Right cardiac atrium (tissue), 5 donors: ENCODE results near the gene MX2. TPM values are rescaled to one million over a fixed set of nuclear protein-coding genes. Genes with fewer than 3 reads are reported as not detected.

Experiments used
- ATAC-seq, 2 donors: fragments of 200-7000 bp; cut with Tn5 transposase; one replicate each; pipeline versions ENCODE4 v1.8.0 to v1.9.1; 2020; ENCODE audit warnings: moderate library complexity in 2 of 2, mild to moderate bottlenecking in 1 of 2
- DNase-seq, 3 donors: peaks; one replicate each; pipeline ENCODE4 v3.0.0-alpha.2; 2020
- H3K27ac ChIP-seq: one replicate; pipeline ENCODE4 v1.5.1; 2013; ENCODE audit warnings: mild to moderate bottlenecking, low read length, control low read depth, moderate library complexity
- H3K27me3 ChIP-seq: one replicate; pipeline ENCODE4 v1.6.1; 2013; ENCODE audit not compliant: control insufficient read depth, insufficient read depth
- H3K4me1 ChIP-seq: one replicate; pipeline ENCODE4 v1.6.1; 2013; ENCODE audit warnings: low read length; ENCODE audit not compliant: control insufficient read depth, insufficient read depth
- H3K4me3 ChIP-seq: one replicate; pipeline ENCODE4 v1.5.1; 2013; ENCODE audit warnings: low read length, control low read depth
- H3K9me3 ChIP-seq: one replicate; pipeline ENCODE4 v1.6.1; 2013; ENCODE audit warnings: low read length; ENCODE audit not compliant: control insufficient read depth
- WGBS: extraction: QIAGEN DNeasy Blood & Tissue Kit; methylation state at CpG from one replicate; pipeline ENCODE4 v1.1.7; 2013; 5-methylcytosine and 5-hydroxymethylcytosine counted together
- intact Hi-C, 4 donors: fragments of 100-400 bp; cut with DNase I; formaldehyde crosslinking; loops; one replicate each; pipeline versions ENCODE4 v1.11.0 to v1.14.0; 2022 to 2023
- polyA plus RNA-seq: library from polyadenylated mRNA; stranded (reverse); fragments of 200-250 nt; gene quantifications from one replicate; pipeline ENCODE4 v1.2.3, GENCODE V29; 2013
- total RNA-seq, 4 donors: library from RNA; stranded (reverse); fragmentation: NEBNext Ultra II Directional; extraction: Animal tissue kit (Norgen Biotek cat#: 25700); gene quantifications; one replicate each; pipeline ENCODE4 v1.2.1, GENCODE V29; 2021
- donor health status: healthy with polysubstance abuse.
- donor health status: DM: no; HTN: yes; CAD: no.
- donor health status: DM: no; HTN: no; CAD: no.
- donor health status: DM: no; HTN: yes; CAD: no; lungs with severe emphysema.
- donor health status: DM: yes; HTN: yes; CAD: no.

Gene MX2
- total and polyA plus RNA-seq, 5 donors: 5.5 to 13.1 (median 10.0) TPM

DNA sequence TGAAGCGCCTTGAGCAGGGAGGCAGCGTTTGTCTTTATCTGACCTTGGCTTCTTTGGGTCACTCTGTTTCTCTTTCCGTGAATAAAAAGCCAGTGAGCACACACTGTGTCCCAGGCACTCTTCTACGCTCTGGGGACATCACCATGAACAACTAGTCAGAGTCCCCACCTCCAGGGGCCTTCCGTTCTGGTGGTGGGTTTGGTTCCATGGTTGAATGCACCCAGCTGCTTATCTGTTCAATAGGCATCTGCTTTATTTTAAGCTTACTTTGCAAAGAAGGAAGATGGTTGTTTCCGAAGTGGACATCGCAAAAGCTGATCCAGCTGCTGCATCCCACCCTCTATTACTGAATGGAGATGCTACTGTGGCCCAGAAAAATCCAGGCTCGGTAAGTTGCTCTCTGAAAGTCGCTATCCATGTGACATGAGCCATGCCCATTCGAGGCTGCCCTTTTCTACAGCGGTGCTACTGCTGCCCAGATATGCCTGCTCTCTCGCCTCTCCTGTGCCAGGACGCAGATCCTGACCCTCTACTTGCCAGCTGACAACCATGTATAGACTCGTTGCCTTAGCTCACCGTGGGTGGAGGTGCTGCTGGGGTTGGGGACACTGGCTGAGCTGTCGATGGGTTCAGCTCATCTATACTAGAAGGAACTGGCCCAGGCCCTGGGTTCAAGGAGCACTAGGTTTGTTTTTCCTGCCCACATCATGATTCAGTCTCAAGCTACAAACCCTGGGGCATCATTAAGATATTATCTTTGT lies 70.1 kb downstream of the MX2 start:
- Histone ChIP-seq H3K9me3 (no peaks in the 10 kb centered on the region), H3K4me3 (no peak overlapping the region), H3K4me1 (peaks cover 2% of the 10 kb centered on the region), H3K27ac (no peak overlapping the region), H3K27me3 (no peaks in the 10 kb centered on the region)
- ATAC-seq: no peak
- WGBS: 91% methylated on average over 16 of the region's 16 CpGs
- DNase-seq: no peak
- intact Hi-C loops: loop anchor here in 1 of 4 donors (10.0 kb wide), 1 partner anchor 63 kb away; no protein-coding TSS in a partner anchor

DNA sequence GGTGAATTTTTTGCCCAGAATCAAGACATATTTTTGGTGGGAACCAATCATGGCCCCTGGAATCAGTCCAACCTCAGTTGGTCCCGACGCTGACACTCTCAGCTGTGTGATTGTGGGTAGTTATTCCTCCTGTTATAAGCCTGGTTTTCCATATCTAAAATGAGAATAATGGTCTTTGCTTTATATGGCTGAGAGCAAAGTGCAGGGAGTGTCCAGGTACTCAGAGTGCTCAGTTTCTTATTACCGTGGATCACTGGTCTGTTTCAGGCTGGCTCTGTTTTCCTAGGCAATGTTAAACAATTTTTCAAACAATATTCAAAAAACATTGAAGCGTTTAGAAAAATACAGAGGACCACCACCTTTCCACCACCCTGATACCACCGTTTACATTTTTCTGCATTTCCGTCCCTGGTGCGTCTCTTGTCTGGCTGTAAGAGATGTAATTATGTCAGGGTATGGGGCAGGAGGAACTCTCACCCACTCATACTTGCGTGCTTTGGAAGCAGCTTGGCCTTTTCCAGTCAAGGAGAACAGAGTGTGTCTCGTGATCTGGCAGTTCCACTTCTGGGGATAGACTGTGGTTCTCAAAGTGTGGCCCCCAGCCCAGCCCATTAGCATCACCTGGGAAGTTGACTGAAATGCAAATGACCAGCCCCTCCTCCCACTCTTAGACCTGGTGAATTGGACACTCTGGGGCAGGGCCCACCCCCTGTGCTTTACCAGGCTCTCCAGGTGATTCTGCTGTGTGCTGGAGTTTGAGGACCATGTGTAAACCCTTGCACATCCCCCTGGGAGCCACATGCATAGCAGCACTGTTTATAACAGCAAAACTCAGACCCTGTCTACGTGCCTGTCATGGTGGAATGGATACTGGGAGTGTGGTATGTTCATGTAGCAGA lies 71.0 kb downstream of the MX2 start:
- Histone ChIP-seq H3K4me3 (no peak overlapping the region), H3K4me1 (peaks cover 2% of the 10 kb centered on the region), H3K27ac (no peak overlapping the region), H3K9me3 (no peaks in the 10 kb centered on the region), H3K27me3 (no peaks in the 10 kb centered on the region)
- no peak for DNase-seq
- WGBS: 95% methylated on average over 10 of the region's 10 CpGs
- ATAC-seq: no peak
- intact Hi-C loops: loop anchor here in 1 of 4 donors (10.0 kb wide), 1 partner anchor 62 kb away; no protein-coding TSS in a partner anchor

DNA sequence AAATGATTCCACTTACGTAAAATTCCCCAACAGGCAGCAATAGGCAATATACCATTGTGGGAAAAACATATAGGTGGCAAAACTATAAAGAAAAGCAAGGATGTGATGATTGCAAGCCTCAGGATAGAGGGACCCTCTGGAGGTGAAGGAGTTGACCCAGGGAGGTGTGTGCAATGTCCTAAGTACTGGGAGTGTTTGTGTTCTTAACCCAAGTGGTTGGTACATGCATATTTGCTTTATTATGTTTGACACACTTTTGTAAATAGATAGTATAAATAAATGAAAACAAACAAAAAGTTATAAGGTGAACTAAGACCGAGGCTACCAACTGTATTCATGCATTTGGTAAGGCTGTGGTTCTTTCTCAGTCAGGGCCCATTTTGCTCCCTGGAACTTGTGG lies 71.7 kb downstream of the MX2 start:
- 94% methylated on average over 2 of the region's 2 CpGs for WGBS
- no peak overlapping the region for H3K4me3 ChIP-seq
- H3K4me1 ChIP-seq: peaks cover 2% of the 10 kb centered on the region
- intact Hi-C loops: loop anchor here in 1 of 4 donors (10.0 kb wide), 1 partner anchor 61 kb away; no protein-coding TSS in a partner anchor
- H3K9me3 ChIP-seq: no peaks in the 10 kb centered on the region
- no peak overlapping the region for H3K27ac ChIP-seq
- DNase-seq (no peak), ATAC-seq (no peak)
- no peaks in the 10 kb centered on the region for H3K27me3 ChIP-seq

DNA sequence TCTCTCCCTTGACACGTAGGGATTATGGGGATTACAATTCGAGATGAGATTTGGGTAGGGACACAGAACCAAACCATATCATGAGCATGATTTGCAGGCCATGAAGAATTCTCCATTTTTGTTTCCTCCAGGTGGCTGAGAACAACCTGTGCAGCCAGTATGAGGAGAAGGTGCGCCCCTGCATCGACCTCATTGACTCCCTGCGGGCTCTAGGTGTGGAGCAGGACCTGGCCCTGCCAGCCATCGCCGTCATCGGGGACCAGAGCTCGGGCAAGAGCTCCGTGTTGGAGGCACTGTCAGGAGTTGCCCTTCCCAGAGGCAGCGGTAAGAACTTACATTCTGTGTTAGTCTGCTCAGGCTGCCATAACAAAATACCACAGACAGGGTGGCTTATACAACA lies 73.9 kb downstream of the MX2 start:
- DNase-seq (no peak), ATAC-seq (no peak)
- intact Hi-C loops: loop anchor here in 1 of 4 donors (10.0 kb wide), 1 partner anchor 59 kb away; no protein-coding TSS in a partner anchor
- Histone ChIP-seq H3K9me3 (no peaks in the 10 kb centered on the region), H3K4me1 (peaks cover 2% of the 10 kb centered on the region), H3K4me3 (no peak overlapping the region), H3K27me3 (no peaks in the 10 kb centered on the region), H3K27ac (no peak overlapping the region)
- WGBS: 93% methylated on average over 11 of the region's 11 CpGs

DNA sequence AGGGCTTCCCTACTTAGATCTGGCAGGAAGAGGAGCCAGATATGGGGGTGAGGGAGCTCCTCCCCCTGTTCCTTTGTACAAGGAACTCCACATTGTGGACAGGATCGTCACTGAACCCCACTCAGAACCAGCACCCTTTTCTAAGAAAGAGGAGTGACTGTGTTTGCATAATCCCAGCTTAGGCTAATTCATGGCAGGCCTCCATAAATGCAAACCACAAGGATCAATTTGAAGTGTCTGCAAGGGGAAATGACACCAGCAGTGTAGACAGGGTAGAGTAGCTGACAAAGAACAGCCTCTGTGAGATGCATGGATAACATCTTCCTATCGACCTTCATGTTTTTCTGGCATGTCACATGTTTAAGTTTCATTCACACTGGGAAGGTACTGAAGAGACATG lies 75.9 kb downstream of the MX2 start:
- no peak overlapping the region for H3K27ac ChIP-seq
- WGBS: 57% methylated on average over 2 of the region's 2 CpGs
- intact Hi-C loops: loop anchor here in 1 of 4 donors (10.0 kb wide), 1 partner anchor 57 kb away; no protein-coding TSS in a partner anchor
- DNase-seq (no peak), ATAC-seq (no peak)
- no peak overlapping the region for H3K4me3 ChIP-seq
- peaks cover 2% of the 10 kb centered on the region for H3K4me1 ChIP-seq
- no peaks in the 10 kb centered on the region for H3K27me3 ChIP-seq
- H3K9me3 ChIP-seq: no peaks in the 10 kb centered on the region

DNA sequence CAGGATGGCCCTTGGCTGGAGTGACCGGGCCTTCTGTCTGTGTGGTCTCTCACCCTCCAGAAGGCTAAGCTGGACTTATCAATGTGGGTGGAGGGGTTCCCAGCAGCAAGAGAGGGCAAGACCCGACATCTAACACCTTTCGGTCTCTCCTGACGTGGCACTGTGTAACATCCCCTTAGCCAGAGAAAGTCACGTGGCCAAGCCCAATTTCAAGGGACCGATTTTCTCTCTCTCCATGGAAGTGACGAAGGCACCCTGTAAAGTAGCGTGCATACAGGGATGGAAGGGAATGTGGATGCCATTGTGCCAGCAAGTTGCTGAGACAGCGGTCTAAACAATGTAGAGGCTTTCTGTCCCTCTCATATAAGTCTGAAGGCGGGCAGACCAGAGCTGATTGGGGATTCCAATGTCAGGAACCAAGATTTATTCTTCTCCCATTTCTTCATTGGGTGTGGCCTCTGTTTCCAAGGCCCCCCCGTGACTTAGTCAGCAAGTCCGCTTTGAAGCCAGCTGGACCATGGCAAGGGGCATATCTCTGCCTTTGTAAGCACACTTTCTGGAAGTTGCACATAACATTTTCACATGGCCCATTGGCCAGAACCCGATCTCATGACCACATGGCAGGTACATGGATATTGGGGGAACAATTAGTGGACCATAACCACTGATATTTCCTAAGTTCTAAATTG lies 76.7 kb downstream of the MX2 start:
- intact Hi-C loops: loop anchor here in 1 of 4 donors (10.0 kb wide), 1 partner anchor 56 kb away; no protein-coding TSS in a partner anchor
- Histone ChIP-seq H3K4me1 (no peaks in the 10 kb centered on the region), H3K27me3 (no peaks in the 10 kb centered on the region)

DNA sequence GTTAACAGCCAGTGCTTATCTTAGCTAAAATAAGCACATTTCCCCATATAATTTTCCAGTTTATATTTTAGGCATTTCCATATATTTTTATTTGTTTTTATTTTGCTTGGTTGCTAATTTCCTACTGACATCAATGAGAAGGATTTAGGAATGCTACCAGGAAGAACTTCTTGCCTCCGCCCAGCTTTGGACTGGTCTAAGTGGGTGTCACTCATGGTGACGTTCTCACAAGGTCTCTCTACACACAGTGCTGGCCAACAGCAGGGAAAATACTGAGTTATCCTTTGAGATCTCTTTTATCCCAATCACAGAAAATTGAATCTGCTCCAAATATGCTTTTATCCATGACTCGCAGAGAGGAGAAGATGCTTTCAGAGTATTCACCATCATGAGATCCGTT lies 77.4 kb downstream of the MX2 start:
- Histone ChIP-seq H3K4me1 (no peaks in the 10 kb centered on the region), H3K4me3 (no peak overlapping the region), H3K9me3 (no peaks in the 10 kb centered on the region), H3K27me3 (no peaks in the 10 kb centered on the region), H3K27ac (no peak overlapping the region)
- peak in 1 of 2 donors; percentile 40 for ATAC-seq
- DNase-seq: no peak
- 72% methylated on average over 4 of the region's 4 CpGs for WGBS
- intact Hi-C loops: loop anchor here in 1 of 4 donors (10.0 kb wide), 1 partner anchor 56 kb away; no protein-coding TSS in a partner anchor

More for the DNA sequence above, 76.7 kb downstream of the MX2 start:
- no peak overlapping the region for H3K27ac ChIP-seq
- 87% methylated on average over 13 of the region's 13 CpGs for WGBS
- H3K9me3 ChIP-seq: no peaks in the 10 kb centered on the region
- DNase-seq (peak in 1 of 3 donors; percentile 35), ATAC-seq (peak in 1 of 2 donors; percentile 35)
- H3K4me3 ChIP-seq: no peak overlapping the region

DNA sequence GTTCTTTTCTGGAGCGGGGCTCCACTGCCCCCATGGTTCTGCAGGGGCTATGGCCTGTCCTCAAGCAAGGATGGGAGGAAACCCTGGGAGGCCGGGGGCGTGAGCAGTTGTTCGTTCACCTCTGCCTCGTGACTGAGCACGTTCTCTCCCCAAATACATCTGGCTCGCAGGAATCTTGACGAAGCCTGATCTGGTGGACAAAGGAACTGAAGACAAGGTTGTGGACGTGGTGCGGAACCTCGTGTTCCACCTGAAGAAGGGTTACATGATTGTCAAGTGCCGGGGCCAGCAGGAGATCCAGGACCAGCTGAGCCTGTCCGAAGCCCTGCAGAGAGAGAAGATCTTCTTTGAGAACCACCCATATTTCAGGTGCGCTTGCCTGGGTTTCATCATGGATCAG lies 79.7 kb downstream of the MX2 start:
- no peak overlapping the region for H3K27ac ChIP-seq
- no peaks in the 10 kb centered on the region for H3K27me3 ChIP-seq
- no peaks in the 10 kb centered on the region for H3K4me1 ChIP-seq
- H3K4me3 ChIP-seq: no peak overlapping the region
- DNase-seq (no peak), ATAC-seq (no peak)
- intact Hi-C loops: no loop called here
- H3K9me3 ChIP-seq: no peaks in the 10 kb centered on the region
- WGBS: 95% methylated on average over 14 of the region's 14 CpGs

DNA sequence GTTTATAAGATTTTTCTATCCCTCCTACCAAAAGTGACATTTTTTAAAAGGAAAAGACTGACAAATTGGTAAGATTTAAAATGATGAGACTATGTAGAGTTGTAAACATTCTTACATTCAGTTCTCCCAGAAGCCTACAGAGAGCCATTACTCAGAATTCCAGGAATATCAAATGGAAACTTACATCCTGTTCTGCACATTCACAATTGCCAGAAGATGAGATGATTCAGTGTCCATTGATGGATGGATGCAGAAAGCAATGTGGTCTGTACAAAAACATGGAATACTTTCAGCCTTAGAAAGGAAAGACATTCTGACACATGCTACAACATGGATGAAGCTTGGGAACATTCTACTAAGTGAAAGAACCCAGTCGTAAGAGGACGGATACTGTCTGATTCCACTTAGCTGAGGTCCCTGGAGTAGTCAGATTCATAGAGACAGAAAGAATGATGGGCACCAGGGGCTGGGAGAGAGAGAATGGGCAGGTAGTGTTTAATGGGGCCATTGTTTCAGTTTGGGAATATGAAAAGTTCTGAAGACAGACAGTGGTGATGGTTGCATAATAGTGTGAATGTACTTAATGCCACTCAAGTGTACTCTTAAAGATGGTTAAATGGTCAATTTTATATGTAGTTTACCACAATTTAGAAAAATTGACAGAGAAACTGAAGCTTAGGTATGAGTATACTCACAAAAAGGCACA lies 80.8 kb downstream of the MX2 start:
- H3K4me1 ChIP-seq: no peaks in the 10 kb centered on the region
- DNase-seq (no peak), ATAC-seq (no peak)
- no peak overlapping the region for H3K27ac ChIP-seq
- H3K4me3 ChIP-seq: no peak overlapping the region
- 94% methylated on average over 2 of the region's 2 CpGs for WGBS
- no peaks in the 10 kb centered on the region for H3K27me3 ChIP-seq
- H3K9me3 ChIP-seq: no peaks in the 10 kb centered on the region
- intact Hi-C loops: no loop called here

DNA sequence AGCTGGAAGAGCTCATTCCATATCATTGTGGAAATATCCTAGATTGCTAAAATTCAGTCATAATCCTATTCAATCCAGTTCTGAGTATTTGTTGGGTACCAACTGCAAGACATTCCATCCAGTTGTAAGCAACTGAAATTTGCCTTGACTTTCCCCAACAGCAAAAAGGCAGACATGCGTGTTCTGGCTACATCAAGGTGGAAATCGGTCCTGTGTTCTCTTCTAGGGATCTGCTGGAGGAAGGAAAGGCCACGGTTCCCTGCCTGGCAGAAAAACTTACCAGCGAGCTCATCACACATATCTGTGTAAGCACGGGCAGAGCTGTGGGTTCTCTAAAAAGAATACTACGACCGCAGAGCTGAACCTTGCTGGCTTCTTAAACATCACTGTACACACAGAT lies 81.7 kb downstream of the MX2 start:
- Histone ChIP-seq H3K27ac (no peak overlapping the region), H3K9me3 (no peaks in the 10 kb centered on the region), H3K4me3 (no peak overlapping the region), H3K4me1 (no peaks in the 10 kb centered on the region), H3K27me3 (no peaks in the 10 kb centered on the region)
- DNase-seq: no peak
- 91% methylated on average over 7 of the region's 7 CpGs for WGBS
- intact Hi-C loops: no loop called here
- ATAC-seq: no peak
